Hepatocyte (in vitro differentiated cells): ENCODE data around the gene INSRR. TPM values are rescaled to one million over a fixed set of nuclear protein-coding genes. Genes with fewer than 3 reads are reported as not detected.
A peak's percentile ranks its signal among the peaks of the same experiment; 100 is the strongest.

Source experiments
- DNase-seq: peaks from one replicate; pipeline ENCODE4 v3.0.0-alpha.2; 2016; ENCODE audit warnings: low spot score
- H2AFZ ChIP-seq: fragments of 200-600 bp; sonication (generic); 2 replicates; pipeline ENCODE4 v1.6.0; 2016; ENCODE audit warnings: antibody characterized with exemption, mild to moderate bottlenecking
- H3K27ac ChIP-seq: fragments of 200-600 bp; sonication (generic); 2 replicates; pipeline ENCODE4 v1.5.1; 2016; ENCODE audit warnings: mild to moderate bottlenecking
- H3K27me3 ChIP-seq: fragments of 200-600 bp; sonication (generic); 2 replicates; pipeline ENCODE4 v1.6.1; 2016
- H3K36me3 ChIP-seq: fragments of 200-600 bp; sonication (generic); replicated peaks from 2 replicates; pipeline ENCODE4 v1.5.1; 2016; ENCODE audit warnings: low read depth; ENCODE audit not compliant: insufficient read depth
- H3K4me1 ChIP-seq: fragments of 200-600 bp; sonication (generic); 2 replicates; pipeline ENCODE4 v1.5.1; 2016; ENCODE audit warnings: mild to moderate bottlenecking, moderate library complexity; ENCODE audit not compliant: insufficient read depth
- H3K4me2 ChIP-seq: fragments of 200-600 bp; sonication (generic); 2 replicates; pipeline ENCODE4 v1.6.0; 2016
- H3K4me3 ChIP-seq: fragments of 200-600 bp; sonication (generic); 2 replicates; pipeline ENCODE4 v1.5.1; 2016; ENCODE audit warnings: mild to moderate bottlenecking
- H3K79me2 ChIP-seq: fragments of 200-600 bp; sonication (generic); 2 replicates; pipeline ENCODE4 v1.6.0; 2017; ENCODE audit warnings: mild to moderate bottlenecking
- H3K9me2 ChIP-seq: fragments of 200-600 bp; sonication (generic); replicated peaks from 2 replicates; pipeline ENCODE4 v1.6.0; 2017; ENCODE audit warnings: mild to moderate bottlenecking; ENCODE audit not compliant: insufficient read depth
- H3K9me3 ChIP-seq: fragments of 200-600 bp; sonication (generic); 2 replicates; pipeline ENCODE4 v1.5.1; 2016; ENCODE audit warnings: low read depth, mild to moderate bottlenecking
- H4K20me1 ChIP-seq: fragments of 200-600 bp; sonication (generic); 2 replicates; pipeline ENCODE4 v1.6.0; 2016; ENCODE audit warnings: mild to moderate bottlenecking; ENCODE audit not compliant: insufficient read depth, poor library complexity, severe bottlenecking
- CTCF ChIP-seq: fragments of 200-600 bp; sonication (generic); IDR thresholded peaks from 2 replicates; pipeline ENCODE4 v1.5.1; 2016; ENCODE audit warnings: antibody characterized with exemption, mild to moderate bottlenecking; ENCODE audit not compliant: poor library complexity
- EZH2 ChIP-seq: fragments of 200-600 bp; sonication (generic); IDR thresholded peaks from 2 replicates; pipeline ENCODE4 v1.6.1; 2016; ENCODE audit warnings: antibody characterized with exemption, mild to moderate bottlenecking, borderline replicate concordance
- EZH2phosphoT487 ChIP-seq: fragments of 200-600 bp; sonication (generic); IDR thresholded peaks from one replicate; pipeline ENCODE4 v1.6.1; 2018; ENCODE audit warnings: antibody characterized with exemption, mild to moderate bottlenecking, low read depth, moderate library complexity; ENCODE audit not compliant: unreplicated experiment, severe bottlenecking
- WGBS: methylation state at CpG from one replicate; pipeline ENCODE4 v1.1.6; 2016; ENCODE audit warnings: low lambda C conversion rate; ENCODE audit errors: missing lambda C conversion rate; 5-methylcytosine and 5-hydroxymethylcytosine counted together
- polyA plus RNA-seq: library from polyadenylated mRNA; unstranded; fragments of >200 nt; fragmentation: Nextera tagmentation; extraction: Ambion mirVana; gene quantifications from 2 replicates; pipeline ENCODE4 v1.2.1, GENCODE V29; 2016
- total RNA-seq: library from RNA; depleted of rRNA; stranded (reverse); fragments of >200 nt; gene quantifications from 2 replicates; pipeline ENCODE4 v1.2.3, GENCODE V29; 2014

INSRR gene
- total and polyA plus RNA-seq, 2 experiments from 2014 or later: not detected

- TF ChIP-seq CTCF (no peak), EZH2 (peak; percentile 1), EZH2phosphoT487 (no peak)
- no peak overlapping the region for H3K27ac ChIP-seq
- WGBS: 30% methylated on average over 22 of the region's 23 CpGs
- no peaks in the 10 kb centered on the region for H3K36me3 ChIP-seq
- H4K20me1 ChIP-seq: no peaks in the 10 kb centered on the region
- H2AFZ ChIP-seq: no peak overlapping the region
- no peak overlapping the region for H3K4me3 ChIP-seq
- no peaks in the 10 kb centered on the region for H3K4me1 ChIP-seq
- no peak for DNase-seq
- H3K27me3 ChIP-seq: peaks cover 67% of the 10 kb centered on the region
- H3K9me3 ChIP-seq: no peaks in the 10 kb centered on the region
- H3K4me2 ChIP-seq: peak overlapping the region; percentile 29
- no peaks in the 10 kb centered on the region for H3K9me2 ChIP-seq
- no peaks in the 10 kb centered on the region for H3K79me2 ChIP-seq
These were observed 9.8 kb downstream of the INSRR start for GRCh38 chr1:156849151-156849496.

- no peaks in the 10 kb centered on the region for H3K9me2 ChIP-seq
- H3K4me3 ChIP-seq: no peak overlapping the region
- no peaks in the 10 kb centered on the region for H3K36me3 ChIP-seq
- peak; percentile 56 for DNase-seq
- H3K4me2 ChIP-seq: peak overlapping the region; percentile 29
- no peaks in the 10 kb centered on the region for H3K9me3 ChIP-seq
- H3K79me2 ChIP-seq: no peaks in the 10 kb centered on the region
- peaks cover 73% of the 10 kb centered on the region for H3K27me3 ChIP-seq
- WGBS: 7% methylated on average over 29 of the region's 36 CpGs
- TF ChIP-seq CTCF: no peak
- peak; percentile 4 for TF ChIP-seq EZH2
- no peak overlapping the region for H3K27ac ChIP-seq
- H2AFZ ChIP-seq: no peak overlapping the region
- H4K20me1 ChIP-seq: no peaks in the 10 kb centered on the region
- H3K4me1 ChIP-seq: no peaks in the 10 kb centered on the region
These were observed 10.3 kb downstream of the INSRR start for GRCh38 chr1:156848461-156849150.

GRCh38 chr1:156847591-156848460 lies 11.1 kb downstream of the INSRR start:
- Histone ChIP-seq H3K4me2 (no peak overlapping the region), H3K79me2 (no peaks in the 10 kb centered on the region), H3K27me3 (peaks cover 73% of the 10 kb centered on the region), H3K4me1 (no peaks in the 10 kb centered on the region), H4K20me1 (no peaks in the 10 kb centered on the region), H3K4me3 (no peak overlapping the region), H3K36me3 (no peaks in the 10 kb centered on the region), H3K27ac (no peak overlapping the region), H3K9me2 (no peaks in the 10 kb centered on the region), H3K9me3 (no peaks in the 10 kb centered on the region), H2AFZ (no peak overlapping the region)
- DNase-seq: no peak
- TF ChIP-seq CTCF (no peak), EZH2 (no peak), EZH2phosphoT487 (no peak)
- WGBS: 69% methylated on average over 7 of the region's 7 CpGs
